Brain microvascular endothelial cell (primary cell): ENCODE measurements around the gene DDX24.

ENCODE experiments used
- DNase-seq: peaks from one replicate; pipeline ENCODE4 v3.0.0-alpha.2; 2020
- H3K27ac ChIP-seq: fragments of 250-450 bp; sonication (Bioruptor Pico); 2 replicates; pipeline ENCODE4 v1.5.1; 2020; ENCODE audit warnings: mild to moderate bottlenecking, moderate library complexity
- H3K27me3 ChIP-seq: fragments of 250-450 bp; sonication (Bioruptor Pico); replicated peaks from 2 replicates; pipeline ENCODE4 v1.5.1; 2020; ENCODE audit warnings: mild to moderate bottlenecking
- H3K36me3 ChIP-seq: fragments of 250-450 bp; sonication (Bioruptor Pico); replicated peaks from 2 replicates; pipeline ENCODE4 v1.5.1; 2020; ENCODE audit warnings: mild to moderate bottlenecking
- H3K4me3 ChIP-seq: 2 replicates; pipeline ENCODE4 v1.5.1; 2011; ENCODE audit warnings: low read depth, mild to moderate bottlenecking, control low read depth, low read length, moderate library complexity
- CTCF ChIP-seq: IDR thresholded peaks from 2 replicates; pipeline ENCODE4 v1.5.1; 2011; ENCODE audit warnings: low read depth, mild to moderate bottlenecking, moderate library complexity, low read length, control low read depth, inconsistent platforms; ENCODE audit errors: missing control alignments
- in situ Hi-C: cut with HindIII; loops from 2 replicates; pipeline ENCODE4 v1.10.0; 2017; ENCODE audit warnings: low sequenced_read_pairs, low pct_ligation_motif_present

The DDX24 gene

GRCh38 chr14:94123296-94123695, 42.3 kb upstream of the DDX24 start:
- TF ChIP-seq CTCF, result no peak
- no peak overlapping the region for H3K4me3 ChIP-seq
- in situ Hi-C loops, result no loop called here
- no peaks in the 10 kb centered on the region for H3K27me3 ChIP-seq
- no peak for DNase-seq
- H3K36me3 ChIP-seq, result no peaks in the 10 kb centered on the region
- no peak overlapping the region for H3K27ac ChIP-seq

DNA sequence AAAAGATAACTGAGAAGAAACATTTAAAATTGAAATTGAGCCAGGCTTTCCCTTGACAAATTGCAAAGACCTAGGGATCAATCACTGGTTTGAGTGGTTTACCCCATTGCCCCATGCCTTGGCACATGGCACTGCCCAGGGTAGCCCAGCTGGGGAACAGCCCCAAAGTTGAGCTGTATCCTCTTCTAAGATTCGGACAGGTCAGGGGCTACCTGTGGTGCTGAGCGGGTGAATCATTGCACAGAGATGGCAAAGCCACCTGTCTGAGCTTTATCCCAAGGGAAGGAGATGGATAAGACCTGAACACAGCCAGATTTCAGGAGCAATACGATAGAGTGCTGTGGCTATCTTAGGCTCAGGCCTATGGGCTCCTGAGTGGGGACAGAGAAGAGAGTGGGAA, 41.4 kb upstream of the DDX24 start:
- in situ Hi-C loops, result no loop called here
- no peak for DNase-seq

GRCh38 chr14:94121485-94121884, 40.5 kb upstream of the DDX24 start:
- Histone ChIP-seq H3K36me3 (no peaks in the 10 kb centered on the region), H3K27ac (no peak overlapping the region), H3K27me3 (peaks cover 2% of the 10 kb centered on the region), H3K4me3 (no peak overlapping the region)
- no peak for TF ChIP-seq CTCF
- in situ Hi-C loops, result no loop called here
- no peak for DNase-seq

More for the DNA sequence above, 41.4 kb upstream of the DDX24 start:
- no peak for TF ChIP-seq CTCF
- Histone ChIP-seq H3K27me3 (no peaks in the 10 kb centered on the region), H3K36me3 (no peaks in the 10 kb centered on the region), H3K4me3 (no peak overlapping the region), H3K27ac (no peak overlapping the region)

DNA sequence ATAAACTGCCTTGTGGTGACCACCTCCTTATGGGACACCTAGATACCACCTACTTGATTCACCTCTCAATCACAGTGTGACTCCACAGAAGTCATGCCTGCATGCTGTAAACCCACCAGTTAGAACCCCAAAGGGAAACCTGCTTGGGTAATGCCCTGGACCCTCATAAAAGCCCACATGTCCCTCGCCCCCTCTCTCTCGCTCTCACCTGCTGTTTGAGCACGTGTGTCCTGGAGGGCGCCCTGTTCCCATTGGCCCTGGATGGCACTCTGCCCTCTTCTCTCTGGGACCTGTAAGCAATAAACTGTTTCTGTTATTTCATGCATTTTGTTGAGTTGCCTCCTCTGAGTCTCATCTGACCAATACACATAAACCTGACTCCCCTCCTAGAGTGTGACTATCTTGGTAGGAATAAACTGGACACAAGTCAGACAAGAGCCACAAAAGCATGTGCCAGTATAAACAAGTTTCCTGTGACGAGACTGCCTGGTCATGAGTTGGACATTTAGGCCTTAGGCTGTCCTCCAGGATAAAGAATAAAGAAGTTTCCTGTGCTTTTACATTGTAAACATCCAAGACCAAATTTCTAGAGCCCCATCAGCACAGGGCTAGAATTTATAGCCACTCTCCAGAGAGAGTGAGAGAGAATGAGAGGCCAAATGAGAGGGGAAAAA, 39.8 kb upstream of the DDX24 start:
- no peak for TF ChIP-seq CTCF
- Histone ChIP-seq H3K36me3 (no peaks in the 10 kb centered on the region), H3K27ac (no peak overlapping the region), H3K4me3 (no peak overlapping the region), H3K27me3 (peaks cover 2% of the 10 kb centered on the region)
- peak; percentile 64 for DNase-seq
- in situ Hi-C loops, result no loop called here

- no peak for TF ChIP-seq CTCF
- Histone ChIP-seq H3K36me3 (no peaks in the 10 kb centered on the region), H3K27me3 (peaks cover 2% of the 10 kb centered on the region), H3K4me3 (no peak overlapping the region), H3K27ac (no peak overlapping the region)
- no peak for DNase-seq
- in situ Hi-C loops, result no loop called here
These were observed 38.1 kb upstream of the DDX24 start for GRCh38 chr14:94119071-94119470.

DNA sequence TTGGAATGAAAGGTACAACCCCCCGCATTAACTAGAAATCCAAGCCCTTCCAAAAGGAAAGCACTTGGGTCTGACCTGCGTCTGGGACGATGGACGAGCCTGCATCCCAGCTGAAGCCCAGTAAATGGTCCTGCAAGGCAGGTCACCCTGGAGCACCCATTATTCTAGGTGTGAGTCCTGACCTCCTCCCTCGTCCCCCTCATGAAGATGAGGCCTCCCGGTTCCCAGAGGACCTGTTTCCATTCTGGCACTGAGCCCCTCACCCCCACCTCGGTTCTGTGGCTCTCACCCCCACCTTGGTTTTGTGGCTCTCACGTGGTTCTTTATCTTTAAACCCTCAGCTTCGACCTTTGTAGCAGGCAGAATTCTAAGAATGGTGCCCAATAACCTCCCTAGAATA, 36.9 kb upstream of the DDX24 start:
- no peak for DNase-seq
- H3K4me3 ChIP-seq, result no peak overlapping the region
- in situ Hi-C loops, result no loop called here
- TF ChIP-seq CTCF, result no peak
- no peaks in the 10 kb centered on the region for H3K36me3 ChIP-seq
- H3K27me3 ChIP-seq, result peaks cover 2% of the 10 kb centered on the region
- H3K27ac ChIP-seq, result no peak overlapping the region
